ENCODE data around the gene PCDHB5.
"Not testable (repeated sequence)": the region's sequence is repeated elsewhere in the genome, so short reads cannot be mapped to it uniquely, and the experiment has no call there.

GRCh38 chr5:141179371-141179770 lies 44.4 kb downstream of the PCDHB5 start:
- TF ChIP-seq RAD21 (IDR thresholded peaks at IDR 0.05; ENCODE audit: low read length); CTCF (conservative IDR thresholded peaks at IDR 0.05; ENCODE audit: low read depth, low read length); CEBPB (IDR thresholded peaks at IDR 0.05; ENCODE audit: low read depth, low read length); RCOR1 (IDR thresholded peaks at IDR 0.05; ENCODE audit: insufficient replicate concordance, low read length); ELK1 (IDR thresholded peaks at IDR 0.05; ENCODE audit: borderline replicate concordance, low read depth, low read length); USF2 (IDR thresholded peaks at IDR 0.05; ENCODE audit: low read depth, low read length): not testable (repeated sequence)
